ELF-1 (cell line): ENCODE results near the gene RNF213.

Source experiments
- DNase-seq: peaks from one replicate; pipeline ENCODE4 v3.0.0-alpha.2; 2016; ENCODE audit warnings: low read depth, low spot score

RNF213 gene

DNA sequence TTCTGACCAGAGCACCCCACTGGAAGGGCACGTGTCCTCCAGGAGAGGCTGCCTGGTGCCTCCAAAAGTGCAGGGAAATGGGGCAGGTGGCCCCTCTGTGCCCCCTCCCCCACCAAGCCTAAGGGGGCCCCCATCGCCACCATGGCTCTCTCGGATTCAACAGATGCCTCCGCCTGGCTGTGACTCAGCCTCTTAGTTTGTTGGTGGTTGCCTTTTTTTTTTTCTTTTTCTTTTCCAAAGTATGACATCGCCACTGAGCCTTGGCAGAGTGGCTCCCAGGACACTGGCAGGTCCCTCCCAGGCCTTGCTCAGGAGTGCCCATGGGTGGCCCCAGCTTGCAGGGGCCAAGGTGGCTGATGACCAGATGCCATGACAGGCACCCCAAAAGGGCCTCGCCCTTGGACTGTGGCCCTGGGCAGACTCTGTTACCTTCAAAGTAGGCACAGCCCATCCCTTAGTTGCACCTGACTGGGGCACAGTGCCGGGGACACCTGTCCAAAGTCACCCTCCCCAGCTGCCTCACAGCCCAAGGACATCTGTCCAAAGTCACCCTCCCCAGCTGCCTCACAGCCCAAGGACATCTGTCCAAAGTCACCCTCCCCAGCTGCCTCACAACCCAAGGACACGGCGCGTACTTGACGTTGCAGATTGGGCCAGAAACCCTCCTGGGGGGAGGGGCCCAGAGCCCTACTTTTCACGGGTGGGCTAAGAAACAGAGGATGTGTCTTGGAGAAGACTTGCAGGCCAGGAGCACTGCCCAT lies 186.2 kb downstream of the RNF213 start:
- DNase-seq = no peak

DNA sequence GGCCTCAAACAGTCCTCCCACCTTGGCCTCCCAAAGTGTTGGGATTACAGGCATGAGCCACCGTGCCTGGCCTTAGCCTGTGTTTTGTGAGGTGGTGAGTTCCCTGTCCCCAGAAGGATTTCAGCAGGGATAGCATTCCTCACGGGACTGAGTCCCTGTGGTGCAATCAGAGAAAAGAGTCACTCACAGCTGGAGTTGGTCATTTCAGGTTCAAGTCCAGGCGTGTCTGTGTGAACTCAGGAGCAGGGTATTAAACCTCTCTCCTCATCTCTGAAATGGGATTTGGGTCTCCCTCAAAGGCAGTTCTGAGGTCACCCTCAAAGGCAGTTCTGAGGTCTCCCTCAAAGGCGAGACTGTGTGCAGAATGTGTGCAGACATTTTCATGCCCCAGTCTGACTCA lies 187.1 kb downstream of the RNF213 start:
- DNase-seq = no peak
